Endothelial cell of umbilical vein (primary cell): Measurements from ENCODE around the gene MARK3. TPM values are rescaled to one million over a fixed set of nuclear protein-coding genes. Genes with fewer than 3 reads are reported as not detected.

Source experiments
- BruUV-seq: library from RNA; stranded (reverse); fragments of 400-500 nt; replicated peaks from 2 replicates; lab custom pipeline; 2021; lab: Mats Ljungman, UMichigan
- CTCF ChIA-PET: fragments of 300-600, 350-600 bp; sonication (Branson Sonifier 250); formaldehyde crosslinking; loops from one replicate; lab custom pipeline; 2021; ENCODE audit warnings: antibody characterized with exemption, inconsistent platforms; lab: Charles Lee
- POLR2A ChIA-PET: fragments of 300-600, 350-600 bp; sonication (Branson Sonifier 250); formaldehyde crosslinking; loops from one replicate; lab custom pipeline; 2021; ENCODE audit warnings: antibody characterized with exemption, inconsistent platforms; lab: Charles Lee
- DNase-seq: peaks from one replicate; pipeline ENCODE4 v3.0.0-alpha.2; 2011; ENCODE audit warnings: low read depth, low spot score
- FAIRE-seq: peaks from 2 replicates; lab custom pipeline; 2011; peaks lifted over from hg19 to GRCh38; lab: Jason Lieb, UNC
- H2AFZ ChIP-seq: 2 replicates; pipeline ENCODE4 v1.6.0; 2012; ENCODE audit warnings: low read depth, low read length, control low read depth, inconsistent platforms
- H3K27ac ChIP-seq: 2 replicates; pipeline ENCODE4 v1.5.1; 2011; ENCODE audit warnings: low read depth, mild to moderate bottlenecking, control low read depth, low read length, moderate library complexity; ENCODE audit not compliant: insufficient read depth
- H3K27me3 ChIP-seq, 2 experiments: 2 replicates each; pipeline versions ENCODE4 v1.6.0 to v1.6.1; 2011; ENCODE audit warnings: low read length in 2 of 2, mixed read lengths in 1 of 2; ENCODE audit not compliant: control insufficient read depth in 2 of 2, insufficient read depth in 2 of 2
- H3K36me3 ChIP-seq, 2 experiments: 2 replicates in 1 of 2; 3 replicates in 1 of 2; pipeline ENCODE4 v1.5.1; 2011; ENCODE audit warnings: low read length in 2 of 2, mild to moderate bottlenecking in 1 of 2, moderate library complexity in 1 of 2; ENCODE audit not compliant: control insufficient read depth in 2 of 2, insufficient read depth in 2 of 2; ENCODE audit errors: extremely low read depth in 1 of 2
- H3K4me1 ChIP-seq: 3 replicates; pipeline ENCODE4 v1.5.1; 2011; ENCODE audit warnings: mild to moderate bottlenecking, low read length; ENCODE audit not compliant: control insufficient read depth, insufficient read depth; ENCODE audit errors: extremely low read depth
- H3K4me2 ChIP-seq: 2 replicates; pipeline ENCODE4 v1.6.1; 2011; ENCODE audit warnings: low read length, control low read depth, mixed read lengths; ENCODE audit not compliant: insufficient read depth
- H3K4me3 ChIP-seq, 3 experiments: fragments of 200-600 bp in 1 of 3; sonication (generic), shearing (Covaris generic) in 1 of 3; replicated peaks in 1 of 3; 2 replicates each; pipeline ENCODE4 v1.5.1; 2011 to 2016; ENCODE audit warnings: control low read depth in 3 of 3, low read length in 3 of 3, mild to moderate bottlenecking in 2 of 3, inconsistent platforms in 1 of 3, low read depth in 1 of 3, moderate library complexity in 1 of 3; ENCODE audit not compliant: insufficient read depth in 1 of 3
- H3K79me2 ChIP-seq: 2 replicates; pipeline ENCODE4 v1.6.0; 2012; ENCODE audit warnings: low read length, inconsistent platforms; ENCODE audit not compliant: control insufficient read depth, insufficient read depth
- H3K9ac ChIP-seq: replicated peaks from 2 replicates; pipeline ENCODE3; 2011; ENCODE audit warnings: low read length, control low read depth; ENCODE audit not compliant: insufficient read depth; ENCODE audit errors: extremely low read depth
- H3K9me1 ChIP-seq: replicated peaks from 3 replicates; pipeline ENCODE4 v1.6.0; 2011; ENCODE audit warnings: mild to moderate bottlenecking, low read length; ENCODE audit not compliant: control insufficient read depth, insufficient read depth; ENCODE audit errors: extremely low read depth
- H3K9me3 ChIP-seq: replicated peaks from 2 replicates; pipeline ENCODE4 v1.5.1; 2012; ENCODE audit warnings: low read length, inconsistent platforms; ENCODE audit not compliant: control insufficient read depth, insufficient read depth
- H4K20me1 ChIP-seq: replicated peaks from 2 replicates; pipeline ENCODE3; 2011; ENCODE audit warnings: mild to moderate bottlenecking, low read length; ENCODE audit not compliant: control insufficient read depth, insufficient read depth; ENCODE audit errors: extremely low read depth
- FOS ChIP-seq: IDR thresholded peaks from 2 replicates; pipeline ENCODE4 v1.6.1; 2011; ENCODE audit warnings: mild to moderate bottlenecking, low read length, moderate library complexity, borderline replicate concordance; ENCODE audit not compliant: insufficient read depth
- JUN ChIP-seq: IDR thresholded peaks from 2 replicates; pipeline ENCODE4 v1.6.1; 2011; ENCODE audit warnings: borderline replicate concordance, low read depth; ENCODE audit not compliant: insufficient read length, insufficient read depth
- POLR2A ChIP-seq: IDR thresholded peaks from 2 replicates; pipeline ENCODE4 v1.6.1; 2012; ENCODE audit warnings: low read depth, mild to moderate bottlenecking, control low read depth, low read length
- dilution Hi-C: fragments of 300-500 bp; cut with MboI; formaldehyde crosslinking; loops from one replicate; pipeline ENCODE4 v1.15.0; 2019; ENCODE audit warnings: low sequenced_read_pairs; ENCODE audit not compliant: extremely low pct_ligation_motif_present
- intact Hi-C: fragments of 100-400 bp; cut with micrococcal nuclease; formaldehyde crosslinking; loops from one replicate; pipeline ENCODE4 v1.10.0; 2022
- polyA plus RNA-seq, 4 experiments: library from polyadenylated mRNA; depleted of rRNA in 3 of 4; stranded (reverse) in 3 of 4; unstranded in 1 of 4; fragments of >200 nt; gene quantifications; 2 replicates each; pipeline versions ENCODE4 v1.2.1 to v1.2.3, GENCODE V29; 2011 to 2012; ENCODE audit warnings: missing spikeins in 1 of 4
- total RNA-seq: library from RNA; stranded (reverse); gene quantifications from 2 replicates; pipeline ENCODE4 v1.2.3, GENCODE V29; 2021
- TF ChIP-seq, protein P1 (sequence below): IDR thresholded peaks from 2 replicates; pipeline ENCODE4 v1.6.1; 2011; ENCODE audit not compliant: insufficient read depth, insufficient read length
- TF ChIP-seq, protein P2 (sequence below), 2 donors: IDR thresholded peaks; 1 replicate in 1 of 2; 2 replicates in 1 of 2; pipeline ENCODE4 v1.5.1; 2011; ENCODE audit warnings: low read length in 2 of 2, mild to moderate bottlenecking in 2 of 2, moderate library complexity in 2 of 2, control low read depth in 1 of 2, inconsistent platforms in 1 of 2, low read depth in 1 of 2; ENCODE audit not compliant: insufficient read depth in 1 of 2; ENCODE audit errors: extremely low read depth in 1 of 2

Gene MARK3
- total and polyA plus RNA-seq, 2 donors (not counting 3 experiments of a cell fraction or from before 2014, with no cell fraction given), result 46.6 to 96.1 TPM

DNA sequence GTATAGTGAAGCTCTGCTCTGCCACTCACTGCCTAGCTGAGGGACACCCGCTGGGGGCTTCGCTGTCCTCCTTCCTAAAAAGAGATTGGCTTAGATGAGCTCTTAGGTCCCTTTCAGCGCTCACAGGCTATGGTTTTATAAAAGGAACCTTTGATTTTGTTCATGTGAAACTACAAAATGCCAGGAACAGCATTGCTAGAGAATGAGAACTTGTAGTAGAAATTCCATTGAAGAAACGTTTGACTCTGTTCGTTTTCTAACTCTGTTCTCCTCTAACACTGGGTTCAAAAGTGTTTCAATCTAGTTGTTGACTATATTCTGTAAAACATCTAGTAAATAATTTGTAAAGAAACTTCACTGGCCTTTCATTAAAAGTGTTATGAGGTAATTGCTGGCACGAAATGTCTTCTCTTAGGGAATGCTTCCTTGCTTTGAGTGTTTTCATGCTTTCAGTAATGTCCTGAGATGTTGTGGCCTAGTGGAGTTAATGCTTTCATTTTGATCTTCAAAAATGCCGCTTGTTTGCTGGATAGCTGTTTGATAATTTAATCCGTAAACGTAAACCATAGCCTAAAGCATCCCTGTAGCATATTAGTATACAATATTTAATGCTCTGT lies 1.6 kb downstream of the MARK3 start:
- FAIRE-seq, result peak; percentile 42
- POLR2A ChIA-PET, result no interaction called here
- H3K9me3 ChIP-seq, result no peaks in the 10 kb centered on the region
- H3K4me3 ChIP-seq, result peak overlapping the region; percentile 57 to 95 (median 82)
- H3K27me3 ChIP-seq, result no peaks in the 10 kb centered on the region
- peak overlapping the region; percentile 74 for H3K27ac ChIP-seq
- CTCF ChIA-PET, result no interaction called here
- no TSS peak for BruUV-seq
- TF ChIP-seq, protein P1, sequence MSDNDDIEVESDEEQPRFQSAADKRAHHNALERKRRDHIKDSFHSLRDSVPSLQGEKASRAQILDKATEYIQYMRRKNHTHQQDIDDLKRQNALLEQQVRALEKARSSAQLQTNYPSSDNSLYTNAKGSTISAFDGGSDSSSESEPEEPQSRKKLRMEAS, result no peak
- TF ChIP-seq JUN, result no peak
- TF ChIP-seq, protein P2, sequence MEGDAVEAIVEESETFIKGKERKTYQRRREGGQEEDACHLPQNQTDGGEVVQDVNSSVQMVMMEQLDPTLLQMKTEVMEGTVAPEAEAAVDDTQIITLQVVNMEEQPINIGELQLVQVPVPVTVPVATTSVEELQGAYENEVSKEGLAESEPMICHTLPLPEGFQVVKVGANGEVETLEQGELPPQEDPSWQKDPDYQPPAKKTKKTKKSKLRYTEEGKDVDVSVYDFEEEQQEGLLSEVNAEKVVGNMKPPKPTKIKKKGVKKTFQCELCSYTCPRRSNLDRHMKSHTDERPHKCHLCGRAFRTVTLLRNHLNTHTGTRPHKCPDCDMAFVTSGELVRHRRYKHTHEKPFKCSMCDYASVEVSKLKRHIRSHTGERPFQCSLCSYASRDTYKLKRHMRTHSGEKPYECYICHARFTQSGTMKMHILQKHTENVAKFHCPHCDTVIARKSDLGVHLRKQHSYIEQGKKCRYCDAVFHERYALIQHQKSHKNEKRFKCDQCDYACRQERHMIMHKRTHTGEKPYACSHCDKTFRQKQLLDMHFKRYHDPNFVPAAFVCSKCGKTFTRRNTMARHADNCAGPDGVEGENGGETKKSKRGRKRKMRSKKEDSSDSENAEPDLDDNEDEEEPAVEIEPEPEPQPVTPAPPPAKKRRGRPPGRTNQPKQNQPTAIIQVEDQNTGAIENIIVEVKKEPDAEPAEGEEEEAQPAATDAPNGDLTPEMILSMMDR (IDR thresholded peaks at IDR 0.05; ENCODE audit: extremely low read depth in 1 of 2, insufficient read depth in 1 of 2, low read depth in 1 of 2, low read length in 2 of 2), result no peak
- peak overlapping the region; percentile 88 for H3K9ac ChIP-seq
- H3K79me2 ChIP-seq, result peaks cover 61% of the 10 kb centered on the region
- H4K20me1 ChIP-seq, result peaks cover 6% of the 10 kb centered on the region
- DNase-seq, result peak; percentile 47
- no peaks in the 10 kb centered on the region for H3K9me1 ChIP-seq
- H3K36me3 ChIP-seq, result no peaks in the 10 kb centered on the region
- H2AFZ ChIP-seq, result no peak overlapping the region
- peaks cover 26% of the 10 kb centered on the region for H3K4me1 ChIP-seq
- H3K4me2 ChIP-seq, result peak overlapping the region; percentile 92
- dilution Hi-C loops (no loop called here), intact Hi-C loops (loop anchor here (5.0 to 10.0 kb wide), 3 partner anchors 40 to 285 kb away; partner anchors contain the start of gene TNFAIP2)

DNA sequence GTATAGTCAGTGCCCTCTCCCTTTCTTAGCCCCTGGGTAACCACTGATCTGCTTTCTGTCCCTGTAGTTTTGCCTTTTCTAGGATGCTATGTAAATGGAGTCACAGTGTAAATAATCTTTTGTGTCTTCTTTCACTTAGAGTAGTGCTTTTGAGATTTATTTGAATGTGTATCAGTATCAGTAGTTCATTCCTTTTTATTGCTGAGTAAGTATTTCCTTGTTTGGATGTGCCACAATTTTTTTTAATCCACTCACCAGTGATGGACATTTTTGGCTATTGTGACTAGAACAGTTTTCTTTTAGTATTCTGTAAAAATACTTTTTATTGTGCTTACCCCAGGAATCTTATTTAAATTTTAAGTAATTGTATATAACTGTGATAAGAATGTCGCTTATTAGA lies 3.4 kb downstream of the MARK3 start:
- Histone ChIP-seq H3K4me2 (no peak overlapping the region), H3K4me3 (no peak overlapping the region), H2AFZ (no peak overlapping the region), H3K27me3 (no peaks in the 10 kb centered on the region), H3K9me1 (no peaks in the 10 kb centered on the region), H3K9ac (no peak overlapping the region), H3K79me2 (peaks cover 80% of the 10 kb centered on the region), H3K9me3 (no peaks in the 10 kb centered on the region), H3K27ac (no peak overlapping the region), H3K36me3 (no peaks in the 10 kb centered on the region), H3K4me1 (peaks cover 29% of the 10 kb centered on the region), H4K20me1 (peaks cover 11% of the 10 kb centered on the region)
- dilution Hi-C loops (no loop called here), intact Hi-C loops (loop anchor here (5.0 to 10.0 kb wide), 3 partner anchors 41 to 286 kb away; partner anchors contain the start of gene TNFAIP2)
- TF ChIP-seq POLR2A, result no peak
- TF ChIP-seq, protein P2 (IDR thresholded peaks at IDR 0.05; ENCODE audit: extremely low read depth in 1 of 2, insufficient read depth in 1 of 2, low read depth in 1 of 2, low read length in 2 of 2), result no peak
- TF ChIP-seq FOS, result no peak
- no TSS peak for BruUV-seq
- FAIRE-seq (no peak), DNase-seq (no peak)
- ChIA-PET CTCF (interaction anchor here (1.0 to 3.0 kb wide), 3 partner anchors 11 to 45 kb away, joined by 3 to 11 read pairs (median 3); no protein-coding TSS in a partner anchor), POLR2A (no interaction called here)
